ENCODE results near the gene ZNRF2.
"Not testable (repeated sequence)": the region's sequence is repeated elsewhere in the genome, so short reads cannot be mapped to it uniquely, and the experiment has no call there.

GRCh38 chr7:30380824-30381223 is 96.4 kb downstream of the ZNRF2 start:
- TF ChIP-seq, protein P1, sequence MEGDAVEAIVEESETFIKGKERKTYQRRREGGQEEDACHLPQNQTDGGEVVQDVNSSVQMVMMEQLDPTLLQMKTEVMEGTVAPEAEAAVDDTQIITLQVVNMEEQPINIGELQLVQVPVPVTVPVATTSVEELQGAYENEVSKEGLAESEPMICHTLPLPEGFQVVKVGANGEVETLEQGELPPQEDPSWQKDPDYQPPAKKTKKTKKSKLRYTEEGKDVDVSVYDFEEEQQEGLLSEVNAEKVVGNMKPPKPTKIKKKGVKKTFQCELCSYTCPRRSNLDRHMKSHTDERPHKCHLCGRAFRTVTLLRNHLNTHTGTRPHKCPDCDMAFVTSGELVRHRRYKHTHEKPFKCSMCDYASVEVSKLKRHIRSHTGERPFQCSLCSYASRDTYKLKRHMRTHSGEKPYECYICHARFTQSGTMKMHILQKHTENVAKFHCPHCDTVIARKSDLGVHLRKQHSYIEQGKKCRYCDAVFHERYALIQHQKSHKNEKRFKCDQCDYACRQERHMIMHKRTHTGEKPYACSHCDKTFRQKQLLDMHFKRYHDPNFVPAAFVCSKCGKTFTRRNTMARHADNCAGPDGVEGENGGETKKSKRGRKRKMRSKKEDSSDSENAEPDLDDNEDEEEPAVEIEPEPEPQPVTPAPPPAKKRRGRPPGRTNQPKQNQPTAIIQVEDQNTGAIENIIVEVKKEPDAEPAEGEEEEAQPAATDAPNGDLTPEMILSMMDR (IDR thresholded peaks at IDR 0.05), result not testable (repeated sequence)
- TF ChIP-seq POLR2A (IDR thresholded peaks at IDR 0.05), result not testable (repeated sequence)

Measured in esophagus squamous epithelium (tissue), 4 donors.